ENCODE results near the gene PPP3CA.

- TF ChIP-seq CTCF (optimal IDR thresholded peaks at IDR 0.05 in 1 of 3, IDR thresholded peaks at IDR 0.05 in 1 of 3, conservative IDR thresholded peaks at IDR 0.05 in 1 of 3; ENCODE audit: extremely low read depth in 1 of 3, insufficient read depth in 2 of 3, low read length in 3 of 3) = no peak
- TF ChIP-seq EZH2 (IDR thresholded peaks at IDR 0.05; ENCODE audit: low read length) = no peak
These were observed 47.3 kb downstream of the PPP3CA start for GRCh38 chr4:101299899-101300540.
